8988T (cell line): Measurements from ENCODE around the gene GAPDH.
"Not testable (repeated sequence)": the region's sequence is repeated elsewhere in the genome, so short reads cannot be mapped to it uniquely, and the experiment has no call there.

Source experiments
- DNase-seq: peaks from one replicate; pipeline ENCODE4 v3.0.0; 2011

GAPDH gene

DNA sequence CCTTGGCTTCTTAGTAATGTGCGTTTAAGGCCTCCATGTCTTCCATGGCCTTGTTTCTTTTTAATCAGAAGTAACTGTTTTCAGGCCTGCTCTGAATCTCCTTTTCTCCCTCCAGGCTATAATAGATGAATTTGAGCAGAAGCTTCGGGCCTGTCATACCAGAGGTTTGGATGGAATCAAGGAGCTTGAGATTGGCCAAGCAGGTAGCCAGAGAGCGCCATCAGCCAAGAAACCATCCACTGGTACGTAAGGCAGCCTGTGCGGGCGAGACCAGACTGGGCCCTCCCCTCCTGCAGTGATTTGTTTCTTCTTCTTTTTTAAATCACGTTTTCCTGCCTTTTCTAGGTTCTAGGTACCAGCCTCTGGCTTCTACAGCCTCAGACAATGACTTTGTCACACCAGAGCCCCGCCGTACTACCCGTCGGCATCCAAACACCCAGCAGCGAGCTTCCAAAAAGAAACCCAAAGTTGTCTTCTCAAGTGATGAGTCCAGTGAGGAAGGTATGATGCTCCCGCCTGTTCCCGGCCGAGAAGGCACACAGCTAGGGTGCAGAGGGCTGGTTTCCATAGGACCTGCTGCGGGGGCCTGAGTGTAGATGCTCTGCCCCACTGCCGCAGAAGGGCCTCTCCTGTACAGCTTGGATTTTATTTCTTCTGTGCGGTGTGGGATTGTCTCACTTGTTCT lies 3.6 kb upstream of the GAPDH start:
- DNase-seq = no peak

DNA sequence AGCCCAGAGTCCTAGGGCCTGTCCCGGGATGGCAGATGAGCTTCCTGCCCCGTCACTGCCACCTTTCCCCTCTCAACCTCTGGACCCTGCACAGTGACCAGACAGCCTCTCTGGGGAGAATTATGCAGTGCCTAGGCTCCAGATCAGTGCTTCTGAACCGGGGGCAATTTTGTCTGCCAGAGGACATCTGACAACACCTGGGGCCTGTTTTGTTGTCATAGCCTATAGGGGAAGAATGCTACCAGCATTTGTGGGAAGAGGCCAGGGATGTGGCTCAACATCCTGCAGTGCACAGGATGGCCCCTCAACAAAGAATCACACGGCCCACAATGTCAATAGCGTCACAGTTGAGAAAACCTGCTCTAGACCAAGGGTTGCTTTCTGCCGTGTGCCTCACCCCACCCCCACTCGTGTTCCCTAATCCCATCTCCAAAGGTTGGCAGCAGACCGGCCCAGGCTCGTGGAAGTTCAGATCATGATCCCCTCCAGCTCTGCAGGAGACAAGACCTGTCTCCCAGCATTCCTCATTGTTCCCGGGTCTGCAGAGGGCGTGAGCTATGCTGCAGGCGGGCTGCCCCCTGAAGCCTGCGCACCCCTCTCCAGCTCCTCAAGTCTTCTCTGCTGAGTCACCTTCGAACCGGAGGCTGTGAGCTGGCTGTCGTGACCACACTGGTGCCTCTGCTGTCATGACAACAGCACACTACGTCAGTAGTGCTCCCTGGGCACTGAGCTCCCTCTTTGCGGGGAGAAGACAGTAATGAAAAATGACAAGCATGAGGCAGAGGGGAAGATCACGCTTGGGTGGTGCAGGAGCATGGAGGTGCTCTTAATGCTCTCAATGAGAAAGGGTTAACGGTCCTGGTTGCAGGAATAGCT lies 2.0 kb upstream of the GAPDH start:
- DNase-seq = no peak

GRCh38 chr12:6532927-6533652 lies 1.2 kb upstream of the GAPDH start:
- DNase-seq = no peak

GRCh38 chr12:6533653-6533922 lies 729 bp upstream of the GAPDH start:
- DNase-seq = no peak

- DNase-seq = no peak
Measured at GRCh38 chr12:6534695-6534944, 303 bp downstream of the GAPDH start.

DNA sequence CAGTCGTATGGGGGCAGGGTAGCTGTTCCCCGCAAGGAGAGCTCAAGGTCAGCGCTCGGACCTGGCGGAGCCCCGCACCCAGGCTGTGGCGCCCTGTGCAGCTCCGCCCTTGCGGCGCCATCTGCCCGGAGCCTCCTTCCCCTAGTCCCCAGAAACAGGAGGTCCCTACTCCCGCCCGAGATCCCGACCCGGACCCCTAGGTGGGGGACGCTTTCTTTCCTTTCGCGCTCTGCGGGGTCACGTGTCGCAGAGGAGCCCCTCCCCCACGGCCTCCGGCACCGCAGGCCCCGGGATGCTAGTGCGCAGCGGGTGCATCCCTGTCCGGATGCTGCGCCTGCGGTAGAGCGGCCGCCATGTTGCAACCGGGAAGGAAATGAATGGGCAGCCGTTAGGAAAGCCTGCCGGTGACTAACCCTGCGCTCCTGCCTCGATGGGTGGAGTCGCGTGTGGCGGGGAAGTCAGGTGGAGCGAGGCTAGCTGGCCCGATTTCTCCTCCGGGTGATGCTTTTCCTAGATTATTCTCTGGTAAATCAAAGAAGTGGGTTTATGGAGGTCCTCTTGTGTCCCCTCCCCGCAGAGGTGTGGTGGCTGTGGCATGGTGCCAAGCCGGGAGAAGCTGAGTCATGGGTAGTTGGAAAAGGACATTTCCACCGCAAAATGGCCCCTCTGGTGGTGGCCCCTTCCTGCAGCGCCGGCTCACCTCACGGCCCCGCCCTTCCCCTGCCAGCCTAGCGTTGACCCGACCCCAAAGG lies 804 bp downstream of the GAPDH start:
- no peak for DNase-seq

DNA sequence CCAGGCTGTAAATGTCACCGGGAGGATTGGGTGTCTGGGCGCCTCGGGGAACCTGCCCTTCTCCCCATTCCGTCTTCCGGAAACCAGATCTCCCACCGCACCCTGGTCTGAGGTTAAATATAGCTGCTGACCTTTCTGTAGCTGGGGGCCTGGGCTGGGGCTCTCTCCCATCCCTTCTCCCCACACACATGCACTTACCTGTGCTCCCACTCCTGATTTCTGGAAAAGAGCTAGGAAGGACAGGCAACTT lies 1.3 kb downstream of the GAPDH start:
- no peak for DNase-seq

DNA sequence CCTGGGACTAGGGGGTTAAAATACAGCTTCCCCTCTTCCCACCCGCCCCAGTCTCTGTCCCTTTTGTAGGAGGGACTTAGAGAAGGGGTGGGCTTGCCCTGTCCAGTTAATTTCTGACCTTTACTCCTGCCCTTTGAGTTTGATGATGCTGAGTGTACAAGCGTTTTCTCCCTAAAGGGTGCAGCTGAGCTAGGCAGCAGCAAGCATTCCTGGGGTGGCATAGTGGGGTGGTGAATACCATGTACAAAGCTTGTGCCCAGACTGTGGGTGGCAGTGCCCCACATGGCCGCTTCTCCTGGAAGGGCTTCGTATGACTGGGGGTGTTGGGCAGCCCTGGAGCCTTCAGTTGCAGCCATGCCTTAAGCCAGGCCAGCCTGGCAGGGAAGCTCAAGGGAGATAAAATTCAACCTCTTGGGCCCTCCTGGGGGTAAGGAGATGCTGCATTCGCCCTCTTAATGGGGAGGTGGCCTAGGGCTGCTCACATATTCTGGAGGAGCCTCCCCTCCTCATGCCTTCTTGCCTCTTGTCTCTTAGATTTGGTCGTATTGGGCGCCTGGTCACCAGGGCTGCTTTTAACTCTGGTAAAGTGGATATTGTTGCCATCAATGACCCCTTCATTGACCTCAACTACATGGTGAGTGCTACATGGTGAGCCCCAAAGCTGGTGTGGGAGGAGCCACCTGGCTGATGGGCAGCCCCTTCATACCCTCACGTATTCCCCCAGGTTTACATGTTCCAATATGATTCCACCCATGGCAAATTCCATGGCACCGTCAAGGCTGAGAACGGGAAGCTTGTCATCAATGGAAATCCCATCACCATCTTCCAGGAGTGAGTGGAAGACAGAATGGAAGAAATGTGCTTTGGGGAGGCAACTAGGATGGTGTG lies 1.9 kb downstream of the GAPDH start:
- no peak for DNase-seq

DNA sequence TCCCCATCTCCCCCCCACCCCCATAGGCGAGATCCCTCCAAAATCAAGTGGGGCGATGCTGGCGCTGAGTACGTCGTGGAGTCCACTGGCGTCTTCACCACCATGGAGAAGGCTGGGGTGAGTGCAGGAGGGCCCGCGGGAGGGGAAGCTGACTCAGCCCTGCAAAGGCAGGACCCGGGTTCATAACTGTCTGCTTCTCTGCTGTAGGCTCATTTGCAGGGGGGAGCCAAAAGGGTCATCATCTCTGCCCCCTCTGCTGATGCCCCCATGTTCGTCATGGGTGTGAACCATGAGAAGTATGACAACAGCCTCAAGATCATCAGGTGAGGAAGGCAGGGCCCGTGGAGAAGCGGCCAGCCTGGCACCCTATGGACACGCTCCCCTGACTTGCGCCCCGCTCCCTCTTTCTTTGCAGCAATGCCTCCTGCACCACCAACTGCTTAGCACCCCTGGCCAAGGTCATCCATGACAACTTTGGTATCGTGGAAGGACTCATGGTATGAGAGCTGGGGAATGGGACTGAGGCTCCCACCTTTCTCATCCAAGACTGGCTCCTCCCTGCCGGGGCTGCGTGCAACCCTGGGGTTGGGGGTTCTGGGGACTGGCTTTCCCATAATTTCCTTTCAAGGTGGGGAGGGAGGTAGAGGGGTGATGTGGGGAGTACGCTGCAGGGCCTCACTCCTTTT lies 2.7 kb downstream of the GAPDH start:
- DNase-seq = no peak

GRCh38 chr12:6537580-6538419 lies 3.5 kb downstream of the GAPDH start:
- DNase-seq = not testable (repeated sequence)

- no peak for DNase-seq
Measured at GRCh38 chr12:6538420-6539313, 4.3 kb downstream of the GAPDH start.

DNA sequence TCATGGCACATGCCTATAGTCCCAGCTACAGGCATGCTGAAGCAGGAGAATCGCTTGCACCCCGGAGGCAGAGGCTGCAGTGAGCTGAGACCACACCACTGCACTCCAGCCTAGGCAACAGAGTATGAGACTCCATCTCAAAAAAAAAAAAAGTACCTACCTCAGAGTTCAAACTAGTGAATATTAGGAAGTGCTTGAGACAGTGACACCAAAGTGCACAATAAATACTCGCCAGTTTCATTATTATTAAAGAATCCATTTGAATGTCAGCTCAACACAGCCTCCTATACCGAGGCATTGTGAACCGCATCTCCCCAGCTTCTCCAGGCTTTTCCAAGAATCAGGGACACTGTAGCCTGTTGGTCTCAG lies 5.0 kb downstream of the GAPDH start:
- no peak for DNase-seq

GRCh38 chr12:6539707-6540134 lies 5.4 kb downstream of the GAPDH start:
- no peak for DNase-seq

DNA sequence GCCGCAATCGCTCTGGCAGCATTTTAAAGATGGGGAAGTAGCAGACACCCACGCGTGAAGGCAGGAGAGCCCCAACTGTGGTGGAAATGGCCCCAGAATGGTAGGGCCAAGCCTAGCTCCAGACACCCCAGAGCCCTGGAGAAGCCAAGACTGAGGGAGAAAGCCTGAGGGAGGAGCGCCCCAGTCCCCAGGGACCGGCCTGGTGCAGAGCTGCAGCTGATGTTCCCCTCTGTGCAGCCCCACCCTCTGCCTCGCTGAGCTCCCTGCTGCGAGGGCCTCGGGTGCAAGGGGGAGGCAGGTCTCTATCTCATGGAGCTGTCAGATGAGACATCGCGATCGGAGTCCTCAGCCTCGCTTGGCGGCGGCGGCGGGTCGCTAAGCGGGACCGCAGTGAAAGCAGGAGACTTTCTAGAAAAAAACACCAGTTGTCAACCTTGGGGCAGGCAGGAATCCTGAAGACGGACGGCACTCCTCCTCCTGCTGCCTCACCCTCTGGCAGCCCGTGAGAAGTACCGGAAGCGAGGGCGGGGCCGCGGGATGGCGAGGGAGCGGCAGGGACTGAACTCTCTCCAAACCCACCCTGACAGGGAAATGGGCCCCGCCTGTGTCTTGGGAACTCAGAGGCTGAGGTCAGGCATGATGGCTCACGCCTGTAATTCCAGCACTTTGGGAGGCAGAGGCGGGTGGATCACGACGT lies 6.0 kb downstream of the GAPDH start:
- no peak for DNase-seq

DNA sequence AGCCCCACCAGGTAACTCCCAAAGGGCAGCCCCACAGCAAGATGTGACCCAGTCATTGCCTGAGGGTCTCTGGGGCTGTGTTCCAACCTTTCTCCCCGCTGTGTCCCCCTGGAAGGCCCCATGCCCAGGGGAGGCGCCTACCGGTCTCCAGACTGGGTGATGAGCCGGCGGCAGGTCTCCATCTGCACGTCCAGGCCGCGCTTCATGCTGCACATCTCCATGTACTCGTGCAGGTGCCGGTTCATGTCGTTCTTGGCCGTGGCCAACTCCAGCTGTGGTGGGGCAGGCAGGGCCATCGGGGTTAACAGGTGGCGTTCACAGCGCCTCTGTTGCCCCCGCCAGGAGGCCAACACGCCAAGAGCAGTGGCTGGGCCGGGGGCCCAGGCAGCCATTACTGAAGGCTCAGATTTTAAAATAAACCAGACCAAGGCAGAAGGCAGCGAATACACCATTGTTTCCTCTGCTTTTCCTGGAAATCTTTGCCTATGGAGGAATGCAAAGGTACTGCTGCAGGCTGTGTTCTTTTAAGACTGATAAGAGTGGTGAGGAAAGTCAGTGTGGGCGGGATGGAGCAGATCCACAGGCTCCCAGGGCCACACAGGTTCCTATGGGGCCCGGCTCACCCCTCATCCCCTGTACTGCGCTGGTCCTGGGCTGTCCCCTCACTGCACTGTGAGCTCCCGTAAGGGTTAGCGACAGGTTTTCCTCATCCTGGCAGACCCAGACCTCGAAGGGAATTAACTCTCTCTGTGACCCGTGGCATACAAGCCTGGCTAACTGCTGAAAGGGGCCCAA lies 7.3 kb downstream of the GAPDH start:
- no peak for DNase-seq

GRCh38 chr12:6542209-6543009 lies 8.1 kb downstream of the GAPDH start:
- DNase-seq = no peak

GRCh38 chr12:6546016-6546415 lies 11.7 kb downstream of the GAPDH start:
- DNase-seq = no peak

GRCh38 chr12:6547566-6547965 lies 13.2 kb downstream of the GAPDH start:
- DNase-seq = no peak
